ENCODE data around the gene GABRR3. TPM values are rescaled to one million over a fixed set of nuclear protein-coding genes. Genes with fewer than 3 reads are reported as not detected.
A peak's percentile ranks its signal among the peaks of the same experiment; 100 is the strongest.

Gene GABRR3
- polyA plus RNA-seq: not detected

DNA sequence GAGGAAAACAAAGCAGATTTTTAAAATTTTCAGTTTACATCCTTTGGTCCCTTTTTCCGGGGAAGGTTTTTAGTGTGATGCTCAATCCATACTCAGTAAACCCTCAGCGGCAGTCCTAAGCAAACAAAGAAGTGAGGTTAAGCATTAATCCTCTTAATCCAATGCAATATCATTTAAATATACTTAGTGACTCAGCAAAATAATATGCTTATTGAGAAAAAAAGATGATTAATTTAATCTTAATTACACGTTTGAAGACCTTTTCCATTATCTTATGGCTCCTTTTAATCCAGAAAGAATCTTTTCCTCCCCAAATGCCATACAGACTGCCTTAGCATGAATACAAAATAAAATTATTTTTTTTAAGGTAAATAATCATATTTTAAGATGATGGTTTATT lies at the start of gene GABRR3:
GABRR3 (minus strand) TSS at position 108 of the 400 bp plus-strand sequence. CDS start 328 bp downstream, outside the sequence.
- H3K4me3 Mint-ChIP-seq: no peak within 1 kb of the TSS
- H3K27ac Mint-ChIP-seq: no peak within 1 kb of the TSS
- H3K9me3 Mint-ChIP-seq: no peaks in the 10 kb centered on the region
- DNase-seq: no peak
- H3K36me3 Mint-ChIP-seq: no peaks in the 10 kb centered on the region
- peaks cover 0 to 8% (median 4%) of the 10 kb centered on the region in 3 donors for H3K27me3 Mint-ChIP-seq (ENCODE audit: low read depth in 3 of 3)
- H3K4me1 Mint-ChIP-seq: peaks cover 3 to 5% of the 10 kb centered on the region in 2 donors

DNA sequence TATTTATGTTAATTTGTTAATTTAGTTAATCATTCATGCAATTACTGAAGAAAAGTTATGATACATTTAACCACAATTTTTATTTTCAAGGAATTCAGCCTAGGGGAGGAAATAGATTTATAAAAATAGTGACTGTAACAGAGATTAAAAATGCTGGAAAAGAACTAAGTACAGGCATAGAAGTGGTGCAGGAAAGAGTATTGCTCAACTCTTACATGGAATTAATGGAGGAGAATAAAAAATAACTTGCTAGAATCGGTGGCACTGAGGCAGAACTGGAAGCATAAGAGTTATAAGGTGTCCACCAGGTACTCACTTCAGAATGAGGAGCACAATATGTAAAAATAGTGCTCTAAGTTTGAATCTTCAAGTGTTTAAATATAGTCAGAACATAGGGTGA lies 38.4 kb upstream of the GABRR3 start:
- DNase-seq: no peak
- no peak overlapping the region for H3K27ac Mint-ChIP-seq
- peaks cover 0 to 3% (median 0%) of the 10 kb centered on the region in 6 donors for H3K9me3 Mint-ChIP-seq
- no peaks in the 10 kb centered on the region for H3K36me3 Mint-ChIP-seq
- H3K27me3 Mint-ChIP-seq (ENCODE audit: low read depth in 3 of 3): peaks cover 0 to 2% (median 2%) of the 10 kb centered on the region in 3 donors
- no peaks in the 10 kb centered on the region for H3K4me1 Mint-ChIP-seq
- H3K4me3 Mint-ChIP-seq: no peak overlapping the region

DNA sequence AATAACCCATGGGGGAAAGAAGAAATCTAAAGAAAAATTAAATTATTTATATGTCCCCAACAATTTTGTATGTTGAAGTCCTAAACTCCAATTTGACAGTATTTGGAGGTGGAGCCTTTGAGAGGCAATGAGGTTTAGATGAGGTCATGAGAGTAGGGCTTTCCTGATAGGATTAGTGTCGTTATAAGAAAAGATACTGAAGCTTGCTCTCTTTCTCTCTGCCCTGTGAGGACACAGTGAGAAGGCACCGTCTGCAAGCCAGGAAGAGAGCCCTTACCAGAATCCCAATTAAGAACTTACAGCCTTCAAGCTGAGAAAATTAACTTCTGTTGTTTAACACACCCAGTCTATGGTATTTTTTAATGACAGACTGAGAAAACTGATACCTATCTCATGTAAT lies 35.7 kb upstream of the GABRR3 start:
- Mint-ChIP-seq H3K36me3 (no peaks in the 10 kb centered on the region), H3K4me1 (no peaks in the 10 kb centered on the region), H3K27ac (no peak overlapping the region), H3K27me3 (ENCODE audit: low read depth in 3 of 3) (peaks cover 0 to 4% (median 2%) of the 10 kb centered on the region in 3 donors), H3K4me3 (no peak overlapping the region), H3K9me3 (peaks cover 0 to 2% (median 0%) of the 10 kb centered on the region in 6 donors)
- DNase-seq: no peak

GRCh38 chr3:98068824-98069223 lies 33.7 kb upstream of the GABRR3 start:
- peaks cover 0 to 2% (median 0%) of the 10 kb centered on the region in 6 donors for H3K9me3 Mint-ChIP-seq
- H3K27me3 Mint-ChIP-seq (ENCODE audit: low read depth in 3 of 3): peaks cover 0 to 4% (median 2%) of the 10 kb centered on the region in 3 donors
- no peak overlapping the region for H3K4me3 Mint-ChIP-seq
- H3K36me3 Mint-ChIP-seq: no peaks in the 10 kb centered on the region
- H3K4me1 Mint-ChIP-seq: no peaks in the 10 kb centered on the region
- H3K27ac Mint-ChIP-seq: no peak overlapping the region
- no peak for DNase-seq

DNA sequence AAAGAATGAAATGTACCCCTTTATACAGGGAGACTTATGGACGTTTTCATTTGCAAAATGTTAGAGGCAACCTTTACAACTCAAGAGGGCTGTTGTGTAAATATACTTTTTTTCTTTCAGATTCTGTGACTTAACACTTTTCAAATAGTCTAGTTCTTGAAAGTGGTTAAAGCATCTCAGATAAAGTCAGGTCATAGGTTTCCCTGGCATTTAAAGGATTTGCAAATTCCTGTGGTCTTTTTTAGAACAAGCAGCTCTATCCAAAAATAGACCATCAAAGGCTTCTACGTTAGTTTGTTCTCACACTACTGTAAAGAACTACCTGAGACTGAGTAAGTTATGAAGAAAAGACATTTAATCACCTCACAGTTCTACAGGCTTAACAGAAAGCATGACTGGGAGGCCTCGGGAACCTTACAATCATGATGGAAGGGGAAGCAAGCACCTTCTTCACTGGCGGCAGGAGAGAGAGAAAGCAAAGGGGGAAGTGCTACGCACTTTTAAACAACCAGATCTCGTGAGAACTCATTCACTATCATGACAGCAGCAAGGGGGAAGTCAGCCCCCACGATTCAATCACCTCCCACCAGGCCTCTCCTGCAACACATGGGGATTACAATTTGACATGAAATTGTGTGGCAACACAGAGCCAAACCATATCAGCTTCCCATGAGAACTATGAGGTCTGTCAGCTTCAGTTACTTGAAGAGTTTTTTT lies 23.3 kb upstream of the GABRR3 start:
- DNase-seq: no peak
- Mint-ChIP-seq H3K36me3 (no peaks in the 10 kb centered on the region), H3K4me1 (no peaks in the 10 kb centered on the region), H3K27me3 (ENCODE audit: low read depth in 3 of 3) (peaks cover 3 to 9% (median 6%) of the 10 kb centered on the region in 3 donors), H3K27ac (no peak overlapping the region), H3K4me3 (no peak overlapping the region), H3K9me3 (no peaks in the 10 kb centered on the region)

DNA sequence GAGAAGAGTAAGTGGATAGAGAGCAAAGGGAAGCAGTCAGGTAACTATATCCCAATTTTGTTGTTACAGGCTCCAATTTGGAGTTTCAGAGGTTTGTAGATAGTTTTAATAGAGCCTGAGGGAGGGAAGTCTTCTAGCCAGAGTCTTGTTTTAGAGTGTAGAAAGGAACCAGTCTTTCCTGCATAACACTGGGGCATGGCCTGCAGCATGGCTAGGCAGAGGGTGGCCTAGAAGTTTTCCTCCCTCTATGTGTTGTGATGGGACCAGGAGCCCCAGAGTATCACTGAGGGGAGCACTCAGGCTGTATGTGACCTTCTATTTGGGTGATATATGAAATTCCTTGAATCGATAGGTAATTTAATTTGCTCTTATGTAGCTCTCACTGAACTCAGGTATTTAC lies 22.5 kb upstream of the GABRR3 start:
- no peaks in the 10 kb centered on the region for H3K36me3 Mint-ChIP-seq
- no peak for DNase-seq
- H3K27ac Mint-ChIP-seq: no peak overlapping the region
- H3K9me3 Mint-ChIP-seq: no peaks in the 10 kb centered on the region
- H3K4me3 Mint-ChIP-seq: no peak overlapping the region
- H3K27me3 Mint-ChIP-seq (ENCODE audit: low read depth in 3 of 3): peaks cover 3 to 8% (median 6%) of the 10 kb centered on the region in 3 donors
- H3K4me1 Mint-ChIP-seq: no peaks in the 10 kb centered on the region

- Mint-ChIP-seq H3K27ac (no peak overlapping the region), H3K36me3 (no peaks in the 10 kb centered on the region), H3K9me3 (no peaks in the 10 kb centered on the region), H3K4me3 (no peak overlapping the region), H3K27me3 (ENCODE audit: low read depth in 3 of 3) (peaks cover 3 to 8% (median 6%) of the 10 kb centered on the region in 3 donors), H3K4me1 (no peaks in the 10 kb centered on the region)
- DNase-seq: no peak
These were observed 20.9 kb upstream of the GABRR3 start for GRCh38 chr3:98056035-98056434.

GRCh38 chr3:98049271-98049670 lies 14.2 kb upstream of the GABRR3 start:
- Mint-ChIP-seq H3K4me3 (no peak overlapping the region), H3K4me1 (no peaks in the 10 kb centered on the region), H3K27ac (no peak overlapping the region), H3K36me3 (no peaks in the 10 kb centered on the region), H3K9me3 (no peaks in the 10 kb centered on the region), H3K27me3 (ENCODE audit: low read depth in 3 of 3) (peaks cover 0 to 4% (median 1%) of the 10 kb centered on the region in 3 donors)
- no peak for DNase-seq

GRCh38 chr3:98048586-98048985 lies 13.5 kb upstream of the GABRR3 start:
- no peak for DNase-seq
- no peaks in the 10 kb centered on the region for H3K9me3 Mint-ChIP-seq
- H3K27me3 Mint-ChIP-seq (ENCODE audit: low read depth in 3 of 3): peaks cover 0 to 4% (median 1%) of the 10 kb centered on the region in 3 donors
- no peak overlapping the region for H3K4me3 Mint-ChIP-seq
- H3K36me3 Mint-ChIP-seq: no peaks in the 10 kb centered on the region
- H3K4me1 Mint-ChIP-seq: no peaks in the 10 kb centered on the region
- no peak overlapping the region for H3K27ac Mint-ChIP-seq

GRCh38 chr3:98041350-98041749 lies 6.2 kb upstream of the GABRR3 start:
- Mint-ChIP-seq H3K27ac (no peak overlapping the region), H3K9me3 (peaks cover 0 to 6% (median 3%) of the 10 kb centered on the region in 6 donors), H3K4me1 (peaks cover 3 to 5% of the 10 kb centered on the region in 2 donors), H3K36me3 (peaks cover 0 to 4% (median 0%) of the 10 kb centered on the region in 3 donors), H3K27me3 (ENCODE audit: low read depth in 3 of 3) (peaks cover 2 to 8% (median 2%) of the 10 kb centered on the region in 3 donors), H3K4me3 (no peak overlapping the region)
- DNase-seq: no peak

- H3K36me3 Mint-ChIP-seq: peaks cover 0 to 4% (median 0%) of the 10 kb centered on the region in 3 donors
- H3K4me1 Mint-ChIP-seq: peaks cover 3 to 5% of the 10 kb centered on the region in 2 donors
- peak overlapping the region; percentile 68 to 89 (median 81) for H3K4me3 Mint-ChIP-seq
- peak overlapping the region in 5 of 6 donors; percentile 45 to 77 (median 69) for H3K27ac Mint-ChIP-seq
- peaks cover 2 to 8% (median 2%) of the 10 kb centered on the region in 3 donors for H3K27me3 Mint-ChIP-seq (ENCODE audit: low read depth in 3 of 3)
- DNase-seq: peak; percentile 70 to 79 (median 77)
- peaks cover 0 to 6% (median 3%) of the 10 kb centered on the region in 6 donors for H3K9me3 Mint-ChIP-seq
These were observed 4.4 kb upstream of the GABRR3 start for GRCh38 chr3:98039322-98040024.

DNA sequence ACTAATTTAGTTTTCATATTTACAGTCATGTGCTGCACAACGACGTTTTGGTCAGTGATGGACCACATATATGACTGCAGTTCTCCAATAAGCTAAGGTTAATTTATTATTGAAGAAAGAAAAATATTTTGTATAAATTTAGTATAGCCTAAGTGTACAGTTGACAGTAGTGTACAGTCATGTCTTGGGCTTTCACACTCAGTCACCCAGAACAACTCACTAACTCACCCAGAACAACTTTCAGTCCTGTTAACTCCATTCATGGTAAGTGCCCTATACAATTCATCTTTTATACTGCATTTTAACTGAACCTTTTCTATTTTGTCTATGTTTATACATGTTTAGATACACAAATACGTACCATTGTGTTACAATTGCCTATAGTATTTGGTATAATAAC lies 3.8 kb upstream of the GABRR3 start:
- peaks cover 3 to 5% of the 10 kb centered on the region in 2 donors for H3K4me1 Mint-ChIP-seq

GRCh38 chr3:98038286-98038685 lies 3.2 kb upstream of the GABRR3 start:
- Mint-ChIP-seq H3K4me3 (no peak overlapping the region), H3K36me3 (peaks cover 0 to 4% (median 0%) of the 10 kb centered on the region in 3 donors), H3K27ac (no peak overlapping the region), H3K9me3 (peaks cover 0 to 6% (median 3%) of the 10 kb centered on the region in 6 donors), H3K4me1 (peaks cover 3 to 5% of the 10 kb centered on the region in 2 donors), H3K27me3 (ENCODE audit: low read depth in 3 of 3) (peaks cover 2 to 8% (median 4%) of the 10 kb centered on the region in 3 donors)
- DNase-seq: no peak

More for the DNA sequence above, 3.8 kb upstream of the GABRR3 start:
- Mint-ChIP-seq H3K9me3 (peaks cover 0 to 6% (median 3%) of the 10 kb centered on the region in 6 donors), H3K36me3 (peaks cover 0 to 4% (median 0%) of the 10 kb centered on the region in 3 donors), H3K27me3 (ENCODE audit: low read depth in 3 of 3) (peaks cover 2 to 8% (median 4%) of the 10 kb centered on the region in 3 donors), H3K4me3 (no peak overlapping the region), H3K27ac (no peak overlapping the region)
- DNase-seq: no peak

DNA sequence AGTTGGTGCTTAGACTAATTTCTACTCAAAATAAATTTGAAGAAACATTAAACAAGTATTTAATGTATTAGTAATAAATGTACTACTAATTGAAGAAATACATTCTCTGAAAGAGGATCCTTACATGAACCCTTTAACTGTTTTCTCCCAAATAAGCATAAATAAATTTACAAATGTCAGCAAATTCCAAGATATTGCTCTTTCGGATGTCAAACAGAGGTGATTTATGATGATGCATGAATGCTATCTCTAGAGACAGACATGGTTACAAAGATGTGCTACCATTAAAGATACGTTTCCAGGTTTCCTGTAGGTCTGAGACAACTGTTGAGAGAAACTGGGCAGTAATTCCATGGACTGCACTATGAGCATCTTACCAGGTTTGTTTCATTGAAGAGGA lies 629 bp downstream of the GABRR3 start:
- H3K36me3 Mint-ChIP-seq: no peaks in the 10 kb centered on the region
- peaks cover 0 to 8% (median 4%) of the 10 kb centered on the region in 3 donors for H3K27me3 Mint-ChIP-seq (ENCODE audit: low read depth in 3 of 3)
- H3K4me3 Mint-ChIP-seq: no peak overlapping the region
- H3K9me3 Mint-ChIP-seq: no peaks in the 10 kb centered on the region
- H3K4me1 Mint-ChIP-seq: peaks cover 2 to 3% of the 10 kb centered on the region in 2 donors
- no peak for DNase-seq
- no peak overlapping the region for H3K27ac Mint-ChIP-seq
